Measurements from ENCODE around the gene MTG2. TPM values are rescaled to one million over a fixed set of nuclear protein-coding genes. Genes with fewer than 3 reads are reported as not detected.
A peak's percentile ranks its signal among the peaks of the same experiment; 100 is the strongest.

Gene MTG2
- total RNA-seq, 2 donors from 2014 or later: 28.0 to 41.8 TPM

- TF ChIP-seq, protein P1, sequence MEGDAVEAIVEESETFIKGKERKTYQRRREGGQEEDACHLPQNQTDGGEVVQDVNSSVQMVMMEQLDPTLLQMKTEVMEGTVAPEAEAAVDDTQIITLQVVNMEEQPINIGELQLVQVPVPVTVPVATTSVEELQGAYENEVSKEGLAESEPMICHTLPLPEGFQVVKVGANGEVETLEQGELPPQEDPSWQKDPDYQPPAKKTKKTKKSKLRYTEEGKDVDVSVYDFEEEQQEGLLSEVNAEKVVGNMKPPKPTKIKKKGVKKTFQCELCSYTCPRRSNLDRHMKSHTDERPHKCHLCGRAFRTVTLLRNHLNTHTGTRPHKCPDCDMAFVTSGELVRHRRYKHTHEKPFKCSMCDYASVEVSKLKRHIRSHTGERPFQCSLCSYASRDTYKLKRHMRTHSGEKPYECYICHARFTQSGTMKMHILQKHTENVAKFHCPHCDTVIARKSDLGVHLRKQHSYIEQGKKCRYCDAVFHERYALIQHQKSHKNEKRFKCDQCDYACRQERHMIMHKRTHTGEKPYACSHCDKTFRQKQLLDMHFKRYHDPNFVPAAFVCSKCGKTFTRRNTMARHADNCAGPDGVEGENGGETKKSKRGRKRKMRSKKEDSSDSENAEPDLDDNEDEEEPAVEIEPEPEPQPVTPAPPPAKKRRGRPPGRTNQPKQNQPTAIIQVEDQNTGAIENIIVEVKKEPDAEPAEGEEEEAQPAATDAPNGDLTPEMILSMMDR (IDR thresholded peaks at IDR 0.05): no peak
- H3K27ac ChIP-seq: no peak overlapping the region
- DNase-seq (ENCODE audit: low spot score) (no peak), ATAC-seq (ENCODE audit: insufficient number of reproducible peaks, low FRiP score, low read depth) (no peak)
- H3K27me3 ChIP-seq (replicated peaks; ENCODE audit: insufficient read depth): peaks cover 32% of the 10 kb centered on the region
- peaks cover 9 to 14% of the 10 kb centered on the region in 2 donors for H3K4me1 ChIP-seq (ENCODE audit: control insufficient read depth in 1 of 2, low read depth in 2 of 2)
- no peaks in the 10 kb centered on the region for H3K36me3 ChIP-seq
- no peaks in the 10 kb centered on the region for H3K9me3 ChIP-seq
- H3K4me3 ChIP-seq: no peak overlapping the region
Observed at GRCh38 chr20:62216636-62217566, 34.1 kb downstream of the MTG2 start.

GRCh38 chr20:62217913-62218773 is 35.3 kb downstream of the MTG2 start:
- TF ChIP-seq, protein P1 (IDR thresholded peaks at IDR 0.05): no peak
- ATAC-seq (ENCODE audit: insufficient number of reproducible peaks, low FRiP score, low read depth): no peak
- Histone ChIP-seq H3K9me3 (no peaks in the 10 kb centered on the region), H3K27me3 (replicated peaks; ENCODE audit: insufficient read depth) (peaks cover 32% of the 10 kb centered on the region), H3K27ac (no peak overlapping the region), H3K36me3 (no peaks in the 10 kb centered on the region), H3K4me3 (no peak overlapping the region), H3K4me1 (ENCODE audit: control insufficient read depth in 1 of 2, low read depth in 2 of 2) (peaks cover 9 to 14% of the 10 kb centered on the region in 2 donors)
- DNase-seq (ENCODE audit: low spot score): no peak

DNA sequence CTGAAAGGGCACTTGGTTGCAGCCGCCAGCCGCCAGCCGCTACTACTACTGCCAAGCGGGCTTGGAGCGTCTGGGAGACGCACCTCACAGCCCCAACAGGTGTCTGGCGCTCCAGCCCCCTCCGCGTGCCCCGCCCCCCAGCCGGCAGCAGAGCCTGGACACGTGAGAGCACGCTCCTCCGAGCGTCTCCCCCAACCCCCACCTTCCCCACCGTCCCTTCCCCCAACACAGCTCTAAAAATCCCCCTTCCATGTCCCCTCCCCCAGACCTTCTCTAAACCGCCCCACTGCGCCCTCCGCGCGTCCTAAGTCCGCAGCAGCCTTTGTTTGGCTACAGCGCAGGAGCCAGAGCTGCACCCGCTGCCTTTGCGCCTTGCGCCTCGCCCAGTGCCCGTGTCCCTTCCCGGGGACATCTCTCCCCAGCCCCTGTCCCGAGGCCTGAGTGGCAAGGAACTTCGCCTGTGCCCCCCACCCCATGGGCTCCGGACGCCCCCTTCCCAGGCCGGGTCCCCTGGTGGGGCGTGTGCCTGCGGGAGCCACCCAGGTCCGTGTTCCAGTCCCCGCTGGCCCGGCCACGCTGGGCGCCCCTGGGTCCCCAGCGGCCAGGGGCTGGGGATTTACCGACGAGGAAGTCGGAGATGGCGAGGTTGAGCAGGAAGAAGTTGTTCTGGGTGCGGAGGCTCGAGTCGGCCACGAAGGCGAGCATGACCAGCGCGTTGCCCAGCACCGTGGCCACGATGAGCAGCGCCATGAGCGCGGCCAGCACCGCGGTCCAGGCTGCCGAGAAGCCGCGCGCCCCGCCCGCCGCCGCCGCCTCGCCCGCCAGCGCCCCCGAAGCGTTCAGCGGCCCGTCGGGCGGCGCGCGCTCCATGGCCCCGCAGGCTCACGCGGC is 36.5 kb downstream of the MTG2 start:
- Histone ChIP-seq H3K4me3 (peak overlapping the region; percentile 14), H3K9me3 (no peaks in the 10 kb centered on the region), H3K4me1 (ENCODE audit: control insufficient read depth in 1 of 2, low read depth in 2 of 2) (peaks cover 9 to 14% of the 10 kb centered on the region in 2 donors), H3K27me3 (replicated peaks; ENCODE audit: insufficient read depth) (peaks cover 32% of the 10 kb centered on the region), H3K27ac (no peak overlapping the region), H3K36me3 (no peaks in the 10 kb centered on the region)
- no peak for ATAC-seq (ENCODE audit: insufficient number of reproducible peaks, low FRiP score, low read depth)
- no peak for DNase-seq (ENCODE audit: low spot score)
- TF ChIP-seq, protein P1 (IDR thresholded peaks at IDR 0.05): no peak

DNA sequence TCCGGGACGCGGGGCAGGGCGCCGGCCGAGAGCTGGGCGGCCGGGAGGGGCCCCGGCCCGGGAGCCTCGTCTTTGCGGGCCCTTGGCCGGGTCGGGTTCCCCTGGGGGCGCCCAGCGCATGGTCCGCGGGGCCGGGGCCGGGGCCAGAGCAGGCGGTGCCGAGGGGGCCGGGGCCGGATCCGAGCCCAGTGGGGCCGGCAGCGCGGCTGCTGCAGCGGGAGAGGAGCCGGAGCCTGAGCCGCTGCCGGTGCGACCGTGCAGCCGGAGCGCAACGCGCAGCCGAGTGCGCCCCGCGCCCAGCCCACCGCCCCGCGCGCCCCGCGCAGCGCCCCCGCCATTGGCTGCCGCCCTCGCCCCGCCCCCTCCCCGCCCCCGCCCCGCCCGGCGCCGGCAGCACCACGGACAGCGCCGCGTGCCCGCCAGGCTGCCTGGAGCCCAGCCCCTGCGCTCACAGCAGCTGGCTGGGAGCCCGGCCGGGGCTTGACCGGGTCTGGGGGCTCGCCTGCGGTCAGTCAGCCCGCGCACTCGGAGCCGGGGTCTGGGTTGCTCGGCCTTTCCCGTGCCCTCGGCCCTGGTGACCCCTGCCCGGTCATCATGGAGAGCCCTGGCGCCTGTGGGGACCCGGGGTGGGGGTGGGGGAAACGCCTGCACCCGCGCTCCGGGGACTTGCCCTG is 37.3 kb downstream of the MTG2 start, which contains the start of gene HRH3:
HRH3 (minus strand) TSS at position 287 of the 674 bp plus-strand sequence. CDS start 308 bp downstream, outside the sequence.
- H3K4me3 ChIP-seq: peak within 1 kb of the TSS; percentile 14
- H3K27me3 ChIP-seq (replicated peaks; ENCODE audit: insufficient read depth): peaks cover 32% of the 10 kb centered on the region
- H3K4me1 ChIP-seq (ENCODE audit: control insufficient read depth in 1 of 2, low read depth in 2 of 2): peaks cover 9 to 14% of the 10 kb centered on the region in 2 donors
- H3K27ac ChIP-seq: no peak within 1 kb of the TSS
- H3K9me3 ChIP-seq: no peaks in the 10 kb centered on the region
- TF ChIP-seq, protein P1 (IDR thresholded peaks at IDR 0.05): no peak
- DNase-seq (ENCODE audit: low spot score): no peak
- no peaks in the 10 kb centered on the region for H3K36me3 ChIP-seq
- no peak for ATAC-seq (ENCODE audit: insufficient number of reproducible peaks, low FRiP score, low read depth)

Data from thoracic aorta (tissue), 2 donors.